ENCODE data around the gene DOK1. TPM values are rescaled to one million over a fixed set of nuclear protein-coding genes. Genes with fewer than 3 reads are reported as not detected.

The DOK1 gene
- total and polyA plus RNA-seq, 2 donors (not counting 1 experiment from before 2014, with no cell fraction given) = 29.1 to 41.4 TPM

DNA sequence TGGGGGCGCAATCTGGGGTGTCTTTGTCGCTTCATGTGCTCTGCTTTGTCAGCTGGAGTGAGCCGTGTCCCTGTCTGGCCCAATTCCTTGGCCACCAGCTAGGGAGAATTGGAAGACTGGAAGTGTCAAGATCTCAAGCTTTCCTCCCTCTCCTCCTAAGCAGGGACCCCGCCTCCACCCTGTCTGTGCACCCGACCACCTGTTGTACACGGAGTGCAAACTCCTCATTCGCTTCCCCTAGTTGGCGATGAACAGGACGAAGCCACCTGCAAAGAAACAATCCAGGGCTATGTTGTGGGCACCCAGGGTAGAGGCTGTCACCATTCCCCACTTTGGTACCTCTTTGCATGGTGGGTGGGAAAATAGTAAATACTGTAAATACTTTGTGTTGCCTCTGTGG is 26.8 kb upstream of the DOK1 start:
- intact Hi-C loops (cut with micrococcal nuclease) = loop anchor here (2.0 to 5.0 kb wide), 3 partner anchors 73 to 1295 kb away; partner anchors contain the start of genes CCT7, INO80B, PRADC1 and TPRKB
- no peak for DNase-seq
- H2AFZ ChIP-seq (ENCODE audit: insufficient read depth, low read depth, low read length, poor library complexity, severe bottlenecking) = no peak overlapping the region
- H3K9ac ChIP-seq (ENCODE audit: low read length) = no peak overlapping the region
- TF ChIP-seq, protein P1, sequence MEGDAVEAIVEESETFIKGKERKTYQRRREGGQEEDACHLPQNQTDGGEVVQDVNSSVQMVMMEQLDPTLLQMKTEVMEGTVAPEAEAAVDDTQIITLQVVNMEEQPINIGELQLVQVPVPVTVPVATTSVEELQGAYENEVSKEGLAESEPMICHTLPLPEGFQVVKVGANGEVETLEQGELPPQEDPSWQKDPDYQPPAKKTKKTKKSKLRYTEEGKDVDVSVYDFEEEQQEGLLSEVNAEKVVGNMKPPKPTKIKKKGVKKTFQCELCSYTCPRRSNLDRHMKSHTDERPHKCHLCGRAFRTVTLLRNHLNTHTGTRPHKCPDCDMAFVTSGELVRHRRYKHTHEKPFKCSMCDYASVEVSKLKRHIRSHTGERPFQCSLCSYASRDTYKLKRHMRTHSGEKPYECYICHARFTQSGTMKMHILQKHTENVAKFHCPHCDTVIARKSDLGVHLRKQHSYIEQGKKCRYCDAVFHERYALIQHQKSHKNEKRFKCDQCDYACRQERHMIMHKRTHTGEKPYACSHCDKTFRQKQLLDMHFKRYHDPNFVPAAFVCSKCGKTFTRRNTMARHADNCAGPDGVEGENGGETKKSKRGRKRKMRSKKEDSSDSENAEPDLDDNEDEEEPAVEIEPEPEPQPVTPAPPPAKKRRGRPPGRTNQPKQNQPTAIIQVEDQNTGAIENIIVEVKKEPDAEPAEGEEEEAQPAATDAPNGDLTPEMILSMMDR (IDR thresholded peaks at IDR 0.05) = no peak
- no peak for TF ChIP-seq EZH2 (IDR thresholded peaks at IDR 0.05; ENCODE audit: borderline replicate concordance, insufficient read depth, low read depth, low read length, poor library complexity, severe bottlenecking)
- no peaks in the 10 kb centered on the region for H3K9me3 Mint-ChIP-seq (ENCODE audit: insufficient read depth)
- WGBS (ENCODE audit: insufficient coverage) = 100% methylated on average over 4 of the region's 9 CpGs
- peak overlapping the region in 1 of 2 donors; percentile 3 for H3K27ac ChIP-seq (ENCODE audit: low read length in 2 of 2)
- peaks cover 43% of the 10 kb centered on the region for H3K4me1 Mint-ChIP-seq
- peaks cover 0 to 36% of the 10 kb centered on the region in 2 experiments for H3K36me3 ChIP-seq (replicated peaks in 1 of 2; ENCODE audit: control extremely low read depth in 1 of 2, control insufficient read depth in 1 of 2, extremely low read depth in 1 of 2, insufficient read depth in 2 of 2, low read length in 1 of 2)
- H3K27ac Mint-ChIP-seq = peak overlapping the region; percentile 73
- CTCF ChIA-PET = interaction anchor here (6.6 to 9.6 kb wide), 2 partner anchors 46 to 60 kb away, joined by 50 to 71 read pairs; partner anchors contain the start of genes CCDC142 and TTC31
- no peak overlapping the region for H3K4me3 ChIP-seq (ENCODE audit: control extremely low read depth in 1 of 5, extremely low read depth in 1 of 5, insufficient read depth in 1 of 5, low read depth in 2 of 5, low read length in 4 of 5)
- no peak for ATAC-seq (ENCODE audit: low read depth)
- no peaks in the 10 kb centered on the region for H3K27me3 Mint-ChIP-seq
- H3K4me1 ChIP-seq (ENCODE audit: control insufficient read depth in 2 of 2, insufficient read depth in 2 of 2, low read length in 2 of 2) = peaks cover 39 to 49% of the 10 kb centered on the region in 2 donors
- peak overlapping the region; percentile 3 for H3K4me2 ChIP-seq (replicated peaks; ENCODE audit: low read depth, low read length, poor library complexity, severe bottlenecking)
- H4K20me1 ChIP-seq (ENCODE audit: control insufficient read depth, insufficient read depth, low read length, poor library complexity, severe bottlenecking) = peaks cover 17% of the 10 kb centered on the region
- no peaks in the 10 kb centered on the region for H3K27me3 ChIP-seq (replicated peaks in 1 of 4; ENCODE audit: control extremely low read depth in 1 of 4, control insufficient read depth in 3 of 4, insufficient read depth in 4 of 4, low read length in 3 of 4)
- peaks cover 31% of the 10 kb centered on the region for H3K79me2 ChIP-seq (ENCODE audit: control insufficient read depth, insufficient read depth, low read length)
- peak overlapping the region; percentile 97 for H3K4me3 Mint-ChIP-seq
- H3K9me3 ChIP-seq (ENCODE audit: control extremely low read depth in 1 of 3, control insufficient read depth in 2 of 3, insufficient read depth in 1 of 3, low read length in 2 of 3) = no peaks in the 10 kb centered on the region
- POLR2A ChIA-PET = no interaction called here
